GM12801 (cell line): Measurements from ENCODE around the gene NR4A1.

Experiments used
- CTCF ChIP-seq: IDR thresholded peaks from one replicate; pipeline ENCODE4 v1.5.1; 2011; ENCODE audit warnings: control low read depth; ENCODE audit not compliant: insufficient read length; ENCODE audit errors: extremely low read depth

NR4A1 gene

GRCh38 chr12:52082988-52083637 lies 31.9 kb downstream of the NR4A1 start:
- peak; percentile 93 for TF ChIP-seq CTCF

DNA sequence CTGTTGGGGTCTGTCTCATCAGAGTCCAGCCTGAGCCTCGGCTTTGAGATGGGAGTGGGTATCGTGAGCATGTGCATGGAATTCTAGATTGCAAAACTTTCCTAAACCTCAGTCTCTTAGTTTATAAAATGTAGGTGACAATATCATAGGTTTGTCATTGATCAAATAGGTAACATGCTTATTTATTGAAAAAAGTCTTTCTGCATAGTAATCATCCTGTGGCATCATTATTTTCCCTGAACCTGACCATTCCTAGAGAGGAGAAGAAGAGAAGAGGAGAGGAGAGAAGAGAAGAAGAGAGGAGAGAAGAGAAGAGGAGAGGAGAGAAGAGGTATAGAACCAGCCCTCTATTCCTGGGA lies 32.4 kb downstream of the NR4A1 start:
- TF ChIP-seq CTCF: no peak

GRCh38 chr12:52084491-52085231 lies 33.4 kb downstream of the NR4A1 start:
- no peak for TF ChIP-seq CTCF

GRCh38 chr12:52085682-52086180 lies 34.5 kb downstream of the NR4A1 start:
- no peak for TF ChIP-seq CTCF

GRCh38 chr12:52086366-52086765 lies 35.1 kb downstream of the NR4A1 start:
- no peak for TF ChIP-seq CTCF

GRCh38 chr12:52086944-52087835 lies 35.9 kb downstream of the NR4A1 start:
- TF ChIP-seq CTCF: no peak
